Common myeloid progenitor, CD34-positive (primary cell): Measurements from ENCODE around the gene TMEM91.

Experiments
- CTCF ChIA-PET: fragments of 350-600 bp; sonication (Branson Sonifier 250); formaldehyde crosslinking; loops from one replicate; lab custom pipeline; 2021; ENCODE audit warnings: antibody characterized with exemption; lab: Charles Lee
- POLR2A ChIA-PET: fragments of 350-600 bp; sonication (Branson Sonifier 250); formaldehyde crosslinking; loops from one replicate; lab custom pipeline; 2021; ENCODE audit warnings: antibody characterized with exemption; lab: Charles Lee
- DNase-seq, 3 donors: peaks; one replicate each; pipeline versions ENCODE4 v3.0.0 to v3.0.0-alpha.2; 2013
- H3K27ac ChIP-seq, 2 experiments: 1 replicate in 1 of 2; 2 replicates in 1 of 2; pipeline ENCODE4 v1.7.0; 2013; ENCODE audit warnings: inconsistent platforms in 2 of 2, low read length in 2 of 2, mild to moderate bottlenecking in 2 of 2, low read depth in 1 of 2, moderate library complexity in 1 of 2; ENCODE audit not compliant: severe bottlenecking in 2 of 2, insufficient read depth in 1 of 2, poor library complexity in 1 of 2
- H3K27me3 ChIP-seq, 5 experiments: replicated peaks in 2 of 5; 1 replicate in 3 of 5; 2 replicates in 2 of 5; pipeline versions ENCODE4 v1.6.1 to v1.7.0; 2013; ENCODE audit warnings: low read length in 4 of 5, mild to moderate bottlenecking in 2 of 5, moderate library complexity in 2 of 5, inconsistent platforms in 1 of 5; ENCODE audit not compliant: insufficient read depth in 5 of 5, control insufficient read depth in 4 of 5
- H3K36me3 ChIP-seq, 4 experiments: 1 replicate in 2 of 4; 2 replicates in 2 of 4; pipeline versions ENCODE4 v1.6.1 to v1.7.0; 2013; ENCODE audit warnings: low read length in 3 of 4, control low read depth in 1 of 4, mild to moderate bottlenecking in 1 of 4; ENCODE audit not compliant: control insufficient read depth in 4 of 4, insufficient read depth in 4 of 4
- H3K4me1 ChIP-seq, 4 experiments: 1 replicate in 3 of 4; 2 replicates in 1 of 4; pipeline versions ENCODE4 v1.6.1 to v1.7.1; 2013; ENCODE audit warnings: low read length in 3 of 4, mild to moderate bottlenecking in 3 of 4, control low read depth in 1 of 4, inconsistent platforms in 1 of 4, moderate library complexity in 1 of 4; ENCODE audit not compliant: control insufficient read depth in 4 of 4, insufficient read depth in 4 of 4; ENCODE audit errors: control extremely low read depth in 1 of 4
- H3K4me3 ChIP-seq, 7 experiments: 1 replicate in 4 of 7; 2 replicates in 3 of 7; pipeline versions ENCODE4 v1.5.1 to v1.7.0; 2013; ENCODE audit warnings: mild to moderate bottlenecking in 7 of 7, low read length in 6 of 7, moderate library complexity in 6 of 7, inconsistent platforms in 2 of 7, low read depth in 2 of 7, control low read depth in 1 of 7; ENCODE audit not compliant: insufficient read depth in 4 of 7, control insufficient read depth in 1 of 7; ENCODE audit errors: extremely low read depth in 1 of 7
- H3K9me3 ChIP-seq, 5 experiments: 1 replicate in 4 of 5; 2 replicates in 1 of 5; pipeline versions ENCODE4 v1.6.1 to v1.7.1; 2013; ENCODE audit warnings: low read length in 4 of 5, mild to moderate bottlenecking in 2 of 5, inconsistent platforms in 1 of 5, low read depth in 1 of 5, moderate library complexity in 1 of 5; ENCODE audit not compliant: control insufficient read depth in 4 of 5, insufficient read depth in 2 of 5; ENCODE audit errors: control extremely low read depth in 1 of 5
- WGBS: methylation state at CpG from one replicate; pipeline ENCODE4 v1.1.5; 2013; ENCODE audit not compliant: insufficient coverage; 5-methylcytosine and 5-hydroxymethylcytosine counted together

The TMEM91 gene

DNA sequence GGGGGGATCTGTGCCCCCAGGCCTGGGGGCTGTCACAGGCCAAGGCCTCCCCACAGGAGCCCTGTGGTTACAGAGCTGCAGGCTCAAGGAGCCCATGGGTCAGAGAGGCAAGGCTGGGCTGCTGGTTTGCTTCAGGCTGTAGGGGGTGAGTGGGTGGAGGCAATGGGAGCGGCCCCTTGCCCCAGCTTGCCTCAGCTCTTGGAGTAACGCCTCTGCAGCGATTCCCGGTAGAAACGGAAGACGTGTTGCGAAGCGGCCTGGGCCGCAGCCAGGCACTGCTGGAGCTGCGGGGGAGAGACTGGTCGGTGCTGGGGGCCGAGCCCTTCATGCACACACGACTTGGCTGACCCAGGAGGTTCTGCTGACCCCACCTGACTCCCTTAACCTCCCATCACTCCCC is 10.1 kb downstream of the TMEM91 start:
- WGBS: 100% methylated on average over 7 of the region's 13 CpGs
- POLR2A ChIA-PET: no interaction called here
- Histone ChIP-seq H3K4me3 (no peak overlapping the region), H3K27ac (no peak overlapping the region), H3K9me3 (no peaks in the 10 kb centered on the region), H3K4me1 (no peaks in the 10 kb centered on the region), H3K36me3 (peaks cover 14 to 73% (median 49%) of the 10 kb centered on the region in 4 experiments), H3K27me3 (no peaks in the 10 kb centered on the region)
- CTCF ChIA-PET: interaction anchor here (1.2 to 2.7 kb wide), 3 partner anchors 8 to 45 kb away, joined by 3 to 10 read pairs (median 5); no protein-coding TSS in a partner anchor
- DNase-seq: no peak

DNA sequence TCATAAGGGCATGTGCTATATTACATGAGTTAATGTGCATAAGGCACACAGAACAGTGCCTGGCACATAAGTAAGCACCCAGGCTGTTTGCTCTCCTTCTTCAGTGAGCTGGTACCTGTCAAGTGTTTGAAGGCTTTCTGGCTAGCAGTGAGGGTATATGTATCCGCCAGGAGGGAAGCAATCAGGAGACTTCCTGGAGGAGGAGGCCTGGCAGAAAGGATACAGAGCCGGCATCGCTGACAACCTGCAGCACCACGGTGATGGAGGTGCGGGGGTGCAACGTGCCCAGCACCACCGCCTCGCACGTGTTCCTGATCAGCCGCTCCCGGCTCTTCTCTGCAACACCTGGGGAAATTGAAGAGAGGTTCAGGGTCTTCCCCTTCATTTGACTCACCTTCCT is 15.3 kb downstream of the TMEM91 start:
- Histone ChIP-seq H3K27ac (no peak overlapping the region), H3K4me3 (no peak overlapping the region), H3K9me3 (no peaks in the 10 kb centered on the region), H3K27me3 (no peaks in the 10 kb centered on the region), H3K36me3 (peaks cover 12 to 58% (median 42%) of the 10 kb centered on the region in 4 experiments), H3K4me1 (peaks cover 5 to 15% (median 13%) of the 10 kb centered on the region in 4 experiments)
- 88% methylated on average over 11 of the region's 11 CpGs for WGBS
- DNase-seq: no peak
- CTCF ChIA-PET: interaction anchor here (1.3 kb wide), 1 partner anchor 11 kb away, joined by 3 read pairs; no protein-coding TSS in a partner anchor
- POLR2A ChIA-PET: no interaction called here

GRCh38 chr19:41392775-41393174 is 16.4 kb downstream of the TMEM91 start:
- Histone ChIP-seq H3K27me3 (no peaks in the 10 kb centered on the region), H3K27ac (no peak overlapping the region), H3K9me3 (no peaks in the 10 kb centered on the region), H3K4me3 (no peak overlapping the region), H3K4me1 (peaks cover 7 to 22% (median 16%) of the 10 kb centered on the region in 4 experiments), H3K36me3 (peaks cover 8 to 48% (median 34%) of the 10 kb centered on the region in 4 experiments)
- no peak for DNase-seq
- 97% methylated on average over 12 of the region's 12 CpGs for WGBS
- CTCF ChIA-PET: interaction anchor here (0.9 to 1.6 kb wide), 2 partner anchors 24 to 38 kb away, joined by 3 to 5 read pairs; no protein-coding TSS in a partner anchor
- POLR2A ChIA-PET: no interaction called here

DNA sequence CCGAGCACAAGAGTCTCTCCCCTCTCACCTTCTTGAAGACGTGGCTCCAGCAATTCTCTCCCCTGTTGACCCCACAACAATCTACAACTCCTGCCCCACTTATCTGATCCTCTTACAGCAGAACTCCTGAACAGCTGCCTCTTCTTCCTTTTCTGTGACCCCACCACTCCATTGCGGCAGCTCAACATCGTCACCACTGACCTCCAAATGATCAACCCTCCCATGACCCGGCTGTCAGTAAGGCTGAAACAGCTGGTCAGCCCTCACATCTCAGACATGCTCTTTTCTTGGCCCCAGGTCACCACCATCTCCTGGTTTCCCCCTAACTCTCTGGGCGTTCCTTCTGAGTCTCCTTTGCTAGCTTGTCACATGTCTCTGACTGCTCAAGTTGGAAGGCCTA is 19.0 kb downstream of the TMEM91 start:
- Histone ChIP-seq H3K36me3 (peaks cover 5 to 26% (median 19%) of the 10 kb centered on the region in 4 experiments), H3K4me3 (peak overlapping the region in 1 of 7 experiments; percentile 35), H3K27me3 (no peaks in the 10 kb centered on the region), H3K4me1 (peaks cover 22 to 35% (median 29%) of the 10 kb centered on the region in 4 experiments), H3K27ac (peak overlapping the region in 1 of 2 experiments; percentile 67), H3K9me3 (no peaks in the 10 kb centered on the region)
- 83% methylated on average over 6 of the region's 6 CpGs for WGBS
- no peak for DNase-seq
- POLR2A ChIA-PET: no interaction called here
- CTCF ChIA-PET: no interaction called here

DNA sequence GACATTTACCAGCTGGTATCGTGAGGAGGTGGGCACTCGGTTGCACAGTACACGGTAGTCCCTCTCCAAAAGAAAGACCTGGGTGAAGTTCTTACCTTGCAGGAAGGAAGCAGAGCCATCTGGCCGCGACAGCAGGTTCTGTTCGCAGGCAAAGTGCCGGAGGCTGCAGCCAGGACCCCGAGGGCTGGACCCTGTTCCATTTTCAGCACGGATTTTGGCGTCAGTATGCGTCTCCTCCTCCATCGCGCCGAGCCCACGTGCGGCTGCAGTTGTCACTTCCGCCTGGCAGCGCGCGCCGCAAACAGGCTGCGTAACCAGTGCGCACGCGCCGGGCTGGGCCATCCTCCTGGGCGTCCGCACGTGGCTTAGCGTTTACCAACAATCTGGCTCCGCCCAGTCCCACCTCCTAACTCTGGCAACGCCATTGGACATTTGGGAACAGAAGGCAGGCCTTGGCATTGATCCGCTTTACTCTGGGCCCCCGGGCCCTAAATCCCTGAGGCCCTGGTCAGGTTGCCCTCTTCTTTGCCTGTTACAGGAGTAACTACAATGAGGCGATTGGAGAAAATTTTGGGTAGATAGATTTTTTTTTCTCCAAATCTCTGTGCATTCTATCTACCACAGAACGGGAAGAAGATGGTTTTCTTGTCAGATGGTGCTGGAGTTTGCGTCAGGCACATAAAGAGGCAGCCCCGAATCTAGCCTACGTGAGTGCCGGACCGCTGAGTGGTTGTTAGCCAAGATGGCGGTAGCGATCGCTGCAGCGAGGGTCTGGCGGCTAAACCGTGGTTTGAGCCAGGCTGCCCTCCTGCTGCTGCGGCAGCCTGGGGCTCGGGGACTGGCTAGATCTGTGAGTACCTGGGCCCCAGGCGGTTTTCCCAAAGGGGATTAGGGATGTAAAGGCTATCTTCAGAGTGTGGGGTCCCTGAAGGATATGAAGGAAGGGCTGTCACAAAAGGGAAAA is 21.0 kb downstream of the TMEM91 start, which contains the start of the genes BCKDHA and EXOSC5:
Gene BCKDHA, plus strand, starts transcription at position 733 of the 964 bp plus-strand sequence. Its CDS starts 10 bp downstream, at position 743.
Gene EXOSC5, minus strand, starts transcription at position 274 of the 964 bp plus-strand sequence. Its CDS starts 31 bp downstream, at position 243.
- Histone ChIP-seq H3K9me3 (no peaks in the 10 kb centered on the region), H3K27ac (peak within 1 kb of the TSS; percentile 100), H3K4me1 (peaks cover 22 to 35% (median 29%) of the 10 kb centered on the region in 4 experiments), H3K4me3 (peak within 1 kb of the TSS; percentile 80 to 99 (median 96)), H3K36me3 (peaks cover 0 to 10% (median 7%) of the 10 kb centered on the region in 4 experiments), H3K27me3 (no peaks in the 10 kb centered on the region)
- under 1% methylated on average over 47 of the region's 50 CpGs for WGBS
- ChIA-PET POLR2A (interaction anchor here (0.6 kb wide), 1 partner anchor 19 kb away, joined by 3 read pairs; no protein-coding TSS in a partner anchor), CTCF (interaction anchor here (1.1 to 1.3 kb wide), 2 partner anchors 9 to 45 kb away, joined by 3 to 4 read pairs; no protein-coding TSS in a partner anchor)
- DNase-seq: peak; percentile 100

GRCh38 chr19:41398050-41398418 is 21.7 kb downstream of the TMEM91 start:
- ChIA-PET POLR2A (no interaction called here), CTCF (interaction anchor here (0.8 to 1.1 kb wide), 3 partner anchors 12 to 34 kb away, joined by 3 read pairs; no protein-coding TSS in a partner anchor)
- Histone ChIP-seq H3K9me3 (no peaks in the 10 kb centered on the region), H3K27me3 (no peaks in the 10 kb centered on the region), H3K27ac (peak overlapping the region; percentile 100), H3K4me1 (peaks cover 22 to 35% (median 29%) of the 10 kb centered on the region in 4 experiments), H3K4me3 (peak overlapping the region; percentile 80 to 99 (median 96)), H3K36me3 (peaks cover 3 to 8% (median 7%) of the 10 kb centered on the region in 4 experiments)
- peak in 2 of 3 donors; percentile 34 to 36 for DNase-seq
- WGBS: 0% methylated on average over 5 of the region's 5 CpGs
